SK-N-SH (cell line): Measurements from ENCODE around the gene WASF1.

ENCODE experiments used
- CHD2 ChIP-seq: fragments of 150-350 bp; IDR thresholded peaks from 2 replicates; pipeline ENCODE4 v1.6.1; 2018; ENCODE audit warnings: low read length; ENCODE audit not compliant: partially characterized antibody
- CTCF ChIP-seq: fragments of 200-600 bp; sonication (generic); IDR thresholded peaks from 2 replicates; pipeline ENCODE4 v1.6.1; 2017; ENCODE audit warnings: antibody characterized with exemption, mild to moderate bottlenecking, moderate library complexity
- JUND ChIP-seq: IDR thresholded peaks from 2 replicates; pipeline ENCODE4 v1.4.0; 2012
- MAX ChIP-seq: IDR thresholded peaks from 2 replicates; pipeline ENCODE4 v1.4.0; 2012; ENCODE audit warnings: low read depth
- MXI1 ChIP-seq: IDR thresholded peaks from 2 replicates; pipeline ENCODE4 v1.6.1; 2012; ENCODE audit warnings: mild to moderate bottlenecking, low read depth, low read length, improper control_type of control experiment
- NFIC ChIP-seq: IDR thresholded peaks from 2 replicates; pipeline ENCODE4 v1.4.0; 2012; ENCODE audit warnings: borderline replicate concordance
- PBX3 ChIP-seq: IDR thresholded peaks from 2 replicates; pipeline ENCODE4; 2012
- RCOR1 ChIP-seq: fragments of 150-350 bp; IDR thresholded peaks from 2 replicates; pipeline ENCODE4 v1.6.1; 2017; ENCODE audit warnings: antibody characterized with exemption, low read length
- RFX5 ChIP-seq: IDR thresholded peaks from 2 replicates; pipeline ENCODE4 v1.6.1; 2012; ENCODE audit warnings: mild to moderate bottlenecking, improper control_type of control experiment, low read length
- SIN3A ChIP-seq: IDR thresholded peaks from 2 replicates; pipeline ENCODE4 v1.6.1; 2012; ENCODE audit warnings: low read depth, mild to moderate bottlenecking, low read length, moderate library complexity, borderline replicate concordance
- TAF1 ChIP-seq: IDR thresholded peaks from 2 replicates; pipeline ENCODE4 v1.6.1; 2012; ENCODE audit warnings: low read depth, mild to moderate bottlenecking, low read length, moderate library complexity, borderline replicate concordance

- TF ChIP-seq JUND (no peak), CTCF (no peak), RCOR1 (no peak), SIN3A (no peak), TAF1 (no peak), RFX5 (no peak), NFIC (no peak), MAX (no peak), MXI1 (no peak), CHD2 (no peak), PBX3 (no peak)
Observed at GRCh38 chr6:110196874-110197273, 17.4 kb upstream of the WASF1 start.
